GM13976 (cell line): ENCODE results near the gene HAAO.

Experiments
- DNase-seq: peaks from one replicate; pipeline ENCODE4 v3.0.0; 2012; ENCODE audit warnings: low spot score
- CTCF ChIP-seq: IDR thresholded peaks from 2 replicates; pipeline ENCODE4 v1.5.1; 2012; ENCODE audit warnings: borderline replicate concordance, mild to moderate bottlenecking; ENCODE audit not compliant: insufficient read depth; ENCODE audit errors: extremely low read depth, missing control alignments, control extremely low read depth
- in situ Hi-C: fragments of 300-500 bp; cut with MboI; formaldehyde crosslinking; loops from one replicate; pipeline ENCODE4 v1.12.0; 2022; ENCODE audit warnings: low sequenced_read_pairs, mixed read lengths, inconsistent platforms; ENCODE audit not compliant: unreplicated experiment

HAAO gene

GRCh38 chr2:42794271-42795046 is 2.1 kb upstream of the HAAO start:
- TF ChIP-seq CTCF: no peak
- in situ Hi-C loops: no loop called here
- no peak for DNase-seq

GRCh38 chr2:42793334-42794270 is 1.2 kb upstream of the HAAO start:
- in situ Hi-C loops: no loop called here
- no peak for DNase-seq
- no peak for TF ChIP-seq CTCF

GRCh38 chr2:42792087-42792582 is 248 bp downstream of the HAAO start:
- no peak for TF ChIP-seq CTCF
- in situ Hi-C loops: no loop called here
- DNase-seq: no peak

- DNase-seq: no peak
- in situ Hi-C loops: no loop called here
- TF ChIP-seq CTCF: no peak
Observed at GRCh38 chr2:42791606-42792005, 777 bp downstream of the HAAO start.

GRCh38 chr2:42789751-42790150 is 2.6 kb downstream of the HAAO start:
- in situ Hi-C loops: no loop called here
- DNase-seq: no peak
- TF ChIP-seq CTCF: no peak

GRCh38 chr2:42788882-42789281 is 3.5 kb downstream of the HAAO start:
- in situ Hi-C loops: no loop called here
- no peak for DNase-seq
- no peak for TF ChIP-seq CTCF
